Activated T-cell treated with anti-CD3 and anti-CD28 coated beads, Interleukin-2, amount 50 U/mL, for 24 hours (primary cell): ENCODE measurements around the gene RBX1.

Source experiments
- DNase-seq: peaks from one replicate; pipeline ENCODE4 v3.0.0-alpha.2; 2020
- H3K27ac Mint-ChIP-seq: 2 replicates; pipeline ENCODE4 v1.8.0; 2020; ENCODE audit warnings: mild to moderate bottlenecking, mixed read lengths
- H3K27me3 Mint-ChIP-seq: 2 replicates; pipeline ENCODE4 v1.8.0; 2020; ENCODE audit warnings: mixed read lengths
- H3K36me3 Mint-ChIP-seq: 2 replicates; pipeline ENCODE4 v1.8.0; 2020; ENCODE audit warnings: low read depth, mixed read lengths
- H3K4me1 Mint-ChIP-seq: 2 replicates; pipeline ENCODE4 v1.8.0; 2020; ENCODE audit warnings: low read depth, mixed read lengths
- H3K4me3 Mint-ChIP-seq: 2 replicates; pipeline ENCODE4 v1.8.0; 2020; ENCODE audit warnings: mild to moderate bottlenecking, moderate library complexity, mixed read lengths
- H3K9me3 Mint-ChIP-seq: 2 replicates; pipeline ENCODE4 v1.8.0; 2020; ENCODE audit warnings: mixed read lengths

The RBX1 gene

DNA sequence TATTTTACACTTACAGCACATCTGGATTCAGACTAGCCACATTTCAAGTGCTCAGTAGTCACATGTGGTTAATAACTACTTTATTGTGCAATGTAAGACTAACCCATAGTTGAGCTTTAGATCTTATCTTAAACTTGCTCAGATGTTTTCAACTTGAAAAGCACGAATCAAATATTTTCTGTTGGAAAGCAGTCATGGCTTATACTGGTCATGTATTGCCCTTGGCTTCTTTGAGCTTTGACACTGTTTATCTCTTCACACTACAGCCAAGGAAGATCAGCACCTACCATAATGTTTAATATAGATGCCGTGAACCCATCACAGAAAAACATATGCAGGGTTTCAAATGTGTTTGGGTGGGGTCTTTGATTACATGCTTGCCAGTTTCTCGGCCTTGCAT, 4.4 kb downstream of the RBX1 start:
- no peak for DNase-seq
- H3K36me3 Mint-ChIP-seq: peaks cover 88% of the 10 kb centered on the region
- no peak overlapping the region for H3K27ac Mint-ChIP-seq
- no peaks in the 10 kb centered on the region for H3K27me3 Mint-ChIP-seq
- H3K4me3 Mint-ChIP-seq: no peak overlapping the region
- H3K9me3 Mint-ChIP-seq: no peaks in the 10 kb centered on the region
- H3K4me1 Mint-ChIP-seq: peaks cover 44% of the 10 kb centered on the region

DNA sequence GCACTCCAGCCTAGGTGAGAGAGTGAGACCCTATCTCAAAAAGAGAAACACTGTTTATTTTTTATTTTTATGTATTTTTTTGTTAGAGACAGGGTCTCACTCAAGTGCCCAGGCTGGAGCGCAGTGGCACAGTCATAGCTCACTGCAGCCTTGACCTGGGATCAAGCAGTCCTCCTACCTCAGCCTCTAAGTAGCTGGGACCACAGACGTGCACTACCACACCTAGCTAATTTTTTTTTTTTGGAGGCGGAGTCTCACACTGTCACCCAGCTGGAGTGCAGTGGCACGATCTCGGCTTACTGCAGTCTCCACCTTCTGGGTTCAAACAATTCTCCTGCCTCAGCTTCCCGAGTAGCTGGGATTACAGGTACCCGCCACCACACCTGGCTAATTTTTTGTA, 6.4 kb downstream of the RBX1 start:
- Mint-ChIP-seq H3K27me3 (no peaks in the 10 kb centered on the region), H3K4me3 (no peak overlapping the region), H3K9me3 (no peaks in the 10 kb centered on the region), H3K27ac (no peak overlapping the region), H3K4me1 (peaks cover 41% of the 10 kb centered on the region), H3K36me3 (peaks cover 89% of the 10 kb centered on the region)
- no peak for DNase-seq

DNA sequence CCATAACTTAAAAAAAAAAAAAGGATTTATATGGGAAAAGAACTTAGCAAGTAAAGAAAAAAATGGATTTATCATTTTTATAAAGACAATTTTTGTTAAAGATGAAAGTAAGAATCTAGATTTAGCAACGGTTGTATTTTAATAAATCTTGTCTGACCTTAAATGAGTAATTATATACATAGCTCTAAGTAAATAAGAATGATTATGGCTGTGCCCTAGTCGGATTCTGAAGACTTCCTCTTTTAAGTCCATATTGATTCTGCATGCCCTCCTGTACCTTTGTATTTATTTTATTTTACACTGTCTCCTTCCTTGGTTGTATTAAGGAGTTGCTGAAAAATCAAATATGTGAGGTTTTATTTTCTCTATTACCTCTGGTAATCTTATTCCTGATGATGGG, 7.1 kb downstream of the RBX1 start:
- peaks cover 34% of the 10 kb centered on the region for H3K4me1 Mint-ChIP-seq
- no peaks in the 10 kb centered on the region for H3K9me3 Mint-ChIP-seq
- peaks cover 89% of the 10 kb centered on the region for H3K36me3 Mint-ChIP-seq
- peak overlapping the region; percentile 53 for H3K27ac Mint-ChIP-seq
- H3K4me3 Mint-ChIP-seq: no peak overlapping the region
- H3K27me3 Mint-ChIP-seq: no peaks in the 10 kb centered on the region
- DNase-seq: no peak

DNA sequence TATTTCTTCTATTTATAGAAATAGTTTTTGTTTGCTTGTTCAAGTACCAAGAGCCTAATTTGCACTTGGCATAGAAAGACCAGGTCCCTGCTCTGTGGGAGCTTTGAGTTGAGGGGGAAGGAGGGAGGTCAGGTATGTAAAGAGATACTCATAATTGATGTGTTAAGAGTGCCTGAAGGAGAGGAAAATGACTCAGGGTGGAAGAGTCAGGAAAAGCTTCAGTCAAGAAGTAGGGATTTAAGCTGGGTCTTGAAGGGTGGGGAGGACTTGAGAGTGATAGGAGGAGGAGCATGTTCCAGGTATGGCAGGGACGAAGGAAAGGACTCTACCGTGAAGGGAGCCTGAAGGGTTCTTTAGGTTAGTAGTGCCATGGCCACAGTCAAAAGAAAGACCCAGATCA, 9.0 kb downstream of the RBX1 start:
- DNase-seq: no peak
- Mint-ChIP-seq H3K27ac (peak overlapping the region; percentile 58), H3K27me3 (no peaks in the 10 kb centered on the region), H3K9me3 (no peaks in the 10 kb centered on the region), H3K4me3 (no peak overlapping the region), H3K4me1 (peaks cover 21% of the 10 kb centered on the region), H3K36me3 (peaks cover 88% of the 10 kb centered on the region)

DNA sequence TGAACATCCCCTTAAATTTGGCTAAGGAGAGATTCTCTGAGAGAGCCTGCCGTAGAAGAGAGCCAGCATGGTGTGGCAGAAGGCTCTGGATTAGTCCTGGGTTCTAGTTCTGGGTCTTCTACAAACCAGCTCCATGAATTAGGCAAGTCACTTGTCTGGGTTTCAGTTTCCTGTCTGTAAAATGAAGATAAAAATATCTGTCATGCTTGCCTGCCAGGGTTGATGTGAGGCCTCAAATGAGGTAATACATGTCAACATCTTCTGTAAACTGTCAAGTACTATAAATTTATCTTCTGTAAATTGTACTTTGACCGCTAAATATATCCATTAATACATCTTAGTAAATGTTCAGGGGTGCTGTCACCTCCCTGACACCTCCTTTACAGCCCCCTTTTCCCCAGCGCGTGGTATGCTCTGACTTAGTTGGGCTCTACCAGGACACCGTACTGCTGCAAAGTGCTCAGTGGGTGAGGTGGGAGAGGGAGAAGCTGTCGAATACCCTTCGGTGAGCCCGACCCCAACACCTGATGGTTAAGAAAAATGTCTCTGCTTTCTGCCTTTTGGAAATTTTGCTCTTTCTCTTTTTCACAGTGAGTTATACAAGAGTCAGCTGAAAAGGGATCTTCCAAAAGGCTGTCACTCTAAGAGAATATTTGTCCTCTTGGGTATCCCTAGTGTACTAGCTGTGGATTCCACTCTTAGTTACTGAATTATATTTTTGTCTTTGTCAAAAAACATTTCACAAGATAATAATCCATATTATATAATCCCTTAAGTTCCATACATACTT, 15.0 kb downstream of the RBX1 start:
- peaks cover 89% of the 10 kb centered on the region for H3K36me3 Mint-ChIP-seq
- H3K4me1 Mint-ChIP-seq: peaks cover 11% of the 10 kb centered on the region
- H3K4me3 Mint-ChIP-seq: no peak overlapping the region
- H3K9me3 Mint-ChIP-seq: no peaks in the 10 kb centered on the region
- DNase-seq: no peak
- H3K27ac Mint-ChIP-seq: peak overlapping the region; percentile 58
- H3K27me3 Mint-ChIP-seq: no peaks in the 10 kb centered on the region

DNA sequence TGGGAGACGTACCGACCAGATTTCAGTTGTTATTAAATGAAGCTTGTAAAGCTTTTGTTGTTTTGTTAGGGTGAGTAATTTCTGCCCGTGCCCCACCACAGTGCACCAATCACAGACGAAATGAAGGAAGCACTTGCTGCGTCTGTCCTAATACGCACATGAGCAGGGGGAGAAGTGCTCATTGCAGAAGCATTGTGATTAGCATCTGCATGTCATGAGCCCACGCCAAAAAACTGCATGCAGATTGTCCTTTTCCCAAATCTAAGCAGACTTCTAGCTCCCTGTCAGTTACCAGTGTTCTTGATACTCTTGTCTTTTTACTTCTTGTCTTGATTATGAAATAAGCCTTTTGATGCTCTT, 15.5 kb downstream of the RBX1 start:
- Mint-ChIP-seq H3K27ac (peak overlapping the region; percentile 32), H3K4me1 (peaks cover 11% of the 10 kb centered on the region), H3K4me3 (no peak overlapping the region), H3K27me3 (no peaks in the 10 kb centered on the region), H3K36me3 (peaks cover 89% of the 10 kb centered on the region), H3K9me3 (no peaks in the 10 kb centered on the region)
- no peak for DNase-seq

DNA sequence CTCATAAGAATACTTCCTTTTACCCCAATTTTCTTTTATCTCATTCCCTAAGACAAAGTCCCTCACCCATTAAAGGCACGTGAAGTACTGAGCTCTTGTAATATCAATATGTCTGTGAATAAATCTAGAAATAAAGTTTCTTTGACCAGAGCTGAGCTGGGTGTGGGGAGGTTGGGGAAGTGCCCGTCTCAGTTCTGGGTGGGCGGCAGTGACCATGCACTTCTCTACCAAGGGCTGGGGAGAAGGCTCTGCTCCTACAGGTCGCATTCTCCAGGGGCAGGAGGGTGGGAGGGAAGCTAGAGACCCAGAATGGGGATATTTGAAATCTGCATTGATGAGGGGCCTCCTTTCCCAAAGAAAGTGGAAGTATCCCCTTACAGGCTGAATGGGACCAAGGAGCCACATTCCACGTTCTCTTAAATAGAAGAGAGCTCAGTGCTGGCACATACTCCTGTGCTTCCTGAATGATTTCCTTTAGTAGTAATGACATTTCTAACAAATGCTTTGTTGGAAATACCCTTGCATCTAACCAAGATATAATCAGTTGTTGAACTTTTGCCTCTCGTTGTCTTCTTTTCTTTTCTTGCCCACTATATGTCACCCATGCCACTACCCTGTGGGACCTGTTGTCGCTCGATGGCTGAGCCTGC, 16.1 kb downstream of the RBX1 start:
- no peak overlapping the region for H3K4me3 Mint-ChIP-seq
- H3K27ac Mint-ChIP-seq: no peak overlapping the region
- peaks cover 89% of the 10 kb centered on the region for H3K36me3 Mint-ChIP-seq
- DNase-seq: no peak
- H3K4me1 Mint-ChIP-seq: peaks cover 12% of the 10 kb centered on the region
- no peaks in the 10 kb centered on the region for H3K9me3 Mint-ChIP-seq
- no peaks in the 10 kb centered on the region for H3K27me3 Mint-ChIP-seq

DNA sequence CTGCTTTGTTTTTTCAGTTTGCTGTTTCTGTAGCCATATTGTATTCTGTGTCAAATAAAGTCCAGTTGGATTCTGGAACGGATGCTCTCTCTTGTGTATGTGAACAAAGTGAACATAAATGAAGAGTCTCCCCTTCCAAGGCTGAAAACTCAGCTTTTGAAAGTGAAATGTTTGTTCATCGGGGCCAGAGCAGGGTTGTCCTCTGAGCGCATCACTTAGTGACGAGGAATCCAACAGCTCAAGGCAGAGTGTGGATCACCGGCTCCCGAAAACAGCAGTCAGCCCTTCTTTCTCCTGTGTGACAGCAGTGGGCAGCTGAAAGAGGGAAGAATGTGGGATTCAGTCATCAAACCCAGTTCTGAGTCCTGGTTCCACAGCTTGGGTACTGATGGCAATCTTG, 21.4 kb downstream of the RBX1 start:
- peaks cover 55% of the 10 kb centered on the region for H3K36me3 Mint-ChIP-seq
- H3K4me3 Mint-ChIP-seq: no peak overlapping the region
- no peaks in the 10 kb centered on the region for H3K9me3 Mint-ChIP-seq
- peak overlapping the region; percentile 27 for H3K27ac Mint-ChIP-seq
- no peaks in the 10 kb centered on the region for H3K27me3 Mint-ChIP-seq
- peaks cover 5% of the 10 kb centered on the region for H3K4me1 Mint-ChIP-seq
- DNase-seq: no peak

DNA sequence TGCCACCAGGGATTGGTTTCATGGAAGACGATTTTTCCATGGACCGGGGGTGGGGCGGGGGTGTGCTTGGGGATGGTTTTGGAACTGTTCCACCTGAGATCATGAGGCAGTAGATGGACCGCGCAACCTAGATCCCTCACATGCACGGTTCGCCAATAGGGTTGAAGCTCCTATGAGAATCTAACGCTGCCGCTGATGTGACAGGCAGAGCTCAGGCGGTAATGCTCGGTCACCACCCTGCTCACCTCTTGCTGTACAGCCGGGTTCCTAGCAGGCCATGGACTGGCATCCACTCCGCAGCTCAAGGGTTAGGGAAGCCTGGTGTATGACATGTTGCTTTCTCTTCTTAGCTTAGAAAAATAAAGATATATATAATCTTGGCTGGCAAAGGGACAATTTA, 22.0 kb downstream of the RBX1 start:
- Mint-ChIP-seq H3K36me3 (peaks cover 51% of the 10 kb centered on the region), H3K9me3 (no peaks in the 10 kb centered on the region), H3K27me3 (no peaks in the 10 kb centered on the region), H3K27ac (no peak overlapping the region), H3K4me3 (no peak overlapping the region), H3K4me1 (peaks cover 5% of the 10 kb centered on the region)
- DNase-seq: no peak

DNA sequence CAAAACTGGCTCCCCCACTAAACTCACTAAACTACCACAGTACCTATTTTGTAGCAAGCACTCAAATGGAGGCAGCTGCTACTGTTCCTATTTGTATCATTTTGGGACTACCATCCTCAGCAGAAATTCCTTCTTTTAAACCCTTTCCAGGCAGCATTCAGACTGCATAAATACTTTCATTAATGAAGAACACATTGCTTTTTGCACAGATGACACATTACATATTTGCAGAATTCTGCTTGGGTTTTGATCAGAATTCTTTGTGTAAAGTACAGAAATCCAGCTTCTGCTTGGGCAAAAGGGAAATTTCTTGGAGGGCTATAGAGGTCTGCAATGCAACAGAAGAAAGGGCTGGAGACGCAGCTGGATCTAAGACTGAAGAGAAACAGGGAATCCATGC, 24.2 kb downstream of the RBX1 start:
- no peak for DNase-seq
- H3K4me3 Mint-ChIP-seq: no peak overlapping the region
- no peaks in the 10 kb centered on the region for H3K9me3 Mint-ChIP-seq
- no peaks in the 10 kb centered on the region for H3K27me3 Mint-ChIP-seq
- no peak overlapping the region for H3K27ac Mint-ChIP-seq
- H3K4me1 Mint-ChIP-seq: peaks cover 3% of the 10 kb centered on the region
- H3K36me3 Mint-ChIP-seq: peaks cover 31% of the 10 kb centered on the region

DNA sequence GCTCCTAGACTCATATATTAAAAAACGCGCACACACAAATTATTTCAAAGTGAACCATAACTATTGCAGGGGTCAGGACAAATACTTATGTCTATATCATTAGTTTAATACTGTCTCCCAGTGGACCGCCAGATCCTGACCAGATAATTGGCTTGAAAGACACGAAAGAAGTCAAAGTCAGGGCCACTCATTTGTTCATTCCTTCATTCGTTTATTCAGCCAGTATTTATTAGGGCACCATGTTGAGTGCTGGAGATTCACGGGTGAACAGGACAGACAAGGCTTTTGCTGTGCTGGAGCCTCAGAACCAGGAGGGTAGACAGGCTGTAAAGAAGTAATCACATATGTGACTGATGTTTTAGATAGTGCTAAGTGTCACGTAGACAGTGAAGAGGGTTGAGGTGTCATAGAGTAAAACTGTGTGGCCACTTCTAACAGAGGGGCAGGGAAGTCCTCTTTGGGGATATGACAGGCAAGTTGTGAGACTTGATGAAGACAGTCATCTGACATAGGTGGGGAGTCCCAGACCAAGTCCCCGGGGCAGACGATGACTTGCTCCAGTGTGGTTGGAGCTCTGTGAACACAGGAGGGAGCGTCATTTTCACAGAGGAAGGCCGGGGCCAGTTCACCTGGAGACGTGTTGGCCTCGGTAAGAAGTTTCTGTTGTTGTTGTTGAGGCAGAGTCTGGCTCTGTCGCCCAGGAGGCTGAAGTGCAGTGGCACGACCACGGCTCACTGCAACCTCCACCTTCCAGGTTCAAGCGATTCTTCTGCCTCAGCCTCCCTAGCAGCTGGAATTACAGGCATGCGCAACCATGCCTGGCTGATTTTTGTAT, 25.9 kb downstream of the RBX1 start:
- H3K27me3 Mint-ChIP-seq: no peaks in the 10 kb centered on the region
- no peak for DNase-seq
- no peak overlapping the region for H3K4me3 Mint-ChIP-seq
- no peaks in the 10 kb centered on the region for H3K9me3 Mint-ChIP-seq
- H3K4me1 Mint-ChIP-seq: no peaks in the 10 kb centered on the region
- H3K27ac Mint-ChIP-seq: no peak overlapping the region
- peaks cover 17% of the 10 kb centered on the region for H3K36me3 Mint-ChIP-seq

DNA sequence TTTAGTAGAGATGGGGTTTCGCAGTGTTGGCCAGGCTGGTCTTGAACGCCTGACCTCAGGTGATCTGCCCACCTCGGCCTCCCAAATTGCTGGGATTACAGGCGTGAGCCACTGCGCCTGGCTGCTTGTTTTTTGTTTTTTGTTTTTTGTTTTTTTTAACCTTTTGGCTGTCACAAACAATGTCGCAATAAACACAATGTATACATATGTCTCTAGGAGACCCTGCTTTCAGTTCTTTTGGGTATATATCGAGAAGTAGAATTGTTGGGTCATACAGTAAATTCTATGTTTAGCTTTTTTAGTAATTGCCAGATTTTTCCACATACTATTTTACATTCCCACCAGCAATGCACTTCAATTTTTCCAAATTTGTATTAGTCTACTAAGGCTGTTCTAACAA, 28.0 kb downstream of the RBX1 start:
- no peaks in the 10 kb centered on the region for H3K4me1 Mint-ChIP-seq
- no peak overlapping the region for H3K27ac Mint-ChIP-seq
- no peaks in the 10 kb centered on the region for H3K27me3 Mint-ChIP-seq
- no peak overlapping the region for H3K4me3 Mint-ChIP-seq
- H3K9me3 Mint-ChIP-seq: no peaks in the 10 kb centered on the region
- no peak for DNase-seq
- H3K36me3 Mint-ChIP-seq: no peaks in the 10 kb centered on the region

DNA sequence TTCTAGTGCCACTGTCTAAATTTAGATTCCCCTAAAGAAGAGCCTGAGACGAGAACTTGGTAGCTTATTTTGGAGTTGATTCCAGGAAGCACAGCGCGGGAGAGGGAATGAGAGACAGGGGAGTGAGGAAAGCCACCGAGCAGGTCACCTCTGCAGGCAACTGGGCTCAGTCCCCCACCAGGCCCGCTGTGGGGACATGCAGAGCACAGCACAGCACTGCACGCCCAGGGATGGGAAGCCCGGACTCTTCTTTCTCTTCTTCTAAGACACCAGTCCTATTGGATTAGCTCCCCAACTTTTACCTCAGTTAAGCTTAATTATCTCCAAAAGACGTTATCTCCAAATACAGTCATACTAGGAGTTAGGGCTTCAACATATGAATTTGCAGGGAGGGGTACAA, 28.7 kb downstream of the RBX1 start:
- no peaks in the 10 kb centered on the region for H3K27me3 Mint-ChIP-seq
- no peak overlapping the region for H3K27ac Mint-ChIP-seq
- H3K4me3 Mint-ChIP-seq: no peak overlapping the region
- no peaks in the 10 kb centered on the region for H3K9me3 Mint-ChIP-seq
- H3K4me1 Mint-ChIP-seq: no peaks in the 10 kb centered on the region
- DNase-seq: no peak
- no peaks in the 10 kb centered on the region for H3K36me3 Mint-ChIP-seq

DNA sequence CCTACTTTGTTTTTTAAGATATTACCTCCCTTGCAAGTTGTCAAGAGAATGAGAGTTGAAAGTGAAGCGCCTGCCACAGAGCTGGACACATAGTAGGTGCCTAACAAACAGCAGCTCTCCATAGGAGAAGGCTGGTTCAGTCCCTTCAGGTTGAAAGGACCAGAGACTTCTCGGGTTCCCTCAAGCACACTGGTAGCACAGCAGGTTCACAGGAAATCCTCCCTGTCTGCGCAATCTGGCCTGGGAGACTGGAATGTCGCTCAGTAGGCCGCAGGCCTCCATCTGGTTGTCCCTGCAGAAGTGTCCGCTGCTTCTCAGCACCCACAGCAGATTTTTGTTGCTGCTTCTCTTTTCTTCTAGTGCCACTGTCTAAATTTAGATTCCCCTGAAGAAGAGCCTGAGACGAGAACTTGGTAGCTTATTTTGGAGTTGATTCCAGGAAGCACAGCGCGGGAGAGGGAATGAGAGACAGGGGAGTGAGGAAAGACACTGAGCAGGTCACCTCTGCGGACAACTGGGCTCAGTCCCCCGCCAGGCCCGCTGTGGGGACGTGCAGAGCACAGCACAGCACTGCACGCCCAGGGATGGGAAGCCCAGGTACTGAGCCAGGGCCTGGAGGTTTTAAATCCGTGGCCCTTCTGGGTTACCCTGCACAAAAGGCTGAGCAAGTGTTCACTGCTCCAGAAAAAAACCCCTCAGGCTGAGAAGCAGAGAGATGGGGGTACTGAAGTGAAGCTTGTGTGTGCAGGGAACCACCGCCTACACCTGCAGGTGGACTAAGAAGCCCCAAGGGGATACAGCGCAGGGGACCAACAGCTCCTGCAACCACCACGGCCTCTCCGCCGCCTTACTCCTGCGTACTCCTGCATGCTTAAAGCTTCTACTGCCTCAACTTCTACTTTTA, 31.6 kb downstream of the RBX1 start:
- Mint-ChIP-seq H3K27me3 (no peaks in the 10 kb centered on the region), H3K9me3 (no peaks in the 10 kb centered on the region), H3K4me1 (no peaks in the 10 kb centered on the region), H3K27ac (no peak overlapping the region), H3K36me3 (no peaks in the 10 kb centered on the region), H3K4me3 (no peak overlapping the region)
- DNase-seq: no peak
